ENCODE results near the gene SPANXB1.
"Not testable (repeated sequence)": the region's sequence is repeated elsewhere in the genome, so short reads cannot be mapped to it uniquely, and the experiment has no call there.

Gene SPANXB1, protein sequence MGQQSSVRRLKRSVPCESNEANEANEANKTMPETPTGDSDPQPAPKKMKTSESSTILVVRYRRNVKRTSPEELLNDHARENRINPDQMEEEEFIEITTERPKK

DNA sequence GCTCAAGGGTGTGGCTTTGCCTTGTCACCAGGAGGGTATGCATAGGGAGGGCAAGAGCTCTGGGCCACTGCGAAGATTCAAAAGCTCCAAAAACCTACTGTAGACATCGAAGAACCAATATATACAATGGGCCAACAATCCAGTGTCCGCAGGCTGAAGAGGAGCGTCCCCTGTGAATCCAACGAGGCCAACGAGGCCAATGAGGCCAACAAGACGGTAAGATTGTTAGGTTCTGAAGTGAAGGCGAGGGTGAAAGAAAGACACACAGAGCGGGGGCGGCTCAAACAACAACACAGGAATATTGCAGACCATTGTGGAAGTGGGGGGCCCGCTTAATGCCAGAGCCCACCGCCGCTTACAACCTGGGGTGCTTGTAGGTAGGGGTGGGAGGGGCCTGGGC is at the start of gene SPANXB1:
Gene SPANXB1, plus strand, starts transcription at position 27 of the 400 bp plus-strand sequence. Its CDS starts 100 bp downstream, at position 127.
- not testable (repeated sequence) for DNase-seq (ENCODE audit: low spot score)

GRCh38 chrX:140967036-140967435 is 35.4 kb upstream of the SPANXB1 start:
- DNase-seq (ENCODE audit: low spot score), result no peak

- no peak for DNase-seq (ENCODE audit: low spot score)
These were observed 31.1 kb upstream of the SPANXB1 start for GRCh38 chrX:140971099-140971795.

DNA sequence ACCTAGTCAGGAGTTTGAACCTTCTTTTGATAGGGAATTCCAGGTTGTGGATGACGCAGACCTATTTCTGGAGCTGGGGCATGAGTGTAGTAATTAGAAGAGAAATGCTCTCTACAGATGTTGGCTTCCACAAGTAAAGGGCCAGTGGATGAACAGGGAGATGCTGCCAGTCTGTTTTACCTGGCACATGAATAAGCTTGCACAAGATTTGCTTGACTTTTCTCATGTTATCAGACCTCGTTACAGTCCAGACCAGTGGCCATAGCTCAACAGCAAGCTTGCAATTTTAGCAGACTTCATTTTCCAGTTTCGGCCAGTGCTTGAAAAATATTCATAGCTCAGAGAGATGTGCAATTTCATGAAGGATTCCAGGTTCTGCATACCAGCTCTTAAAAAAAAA is 26.9 kb upstream of the SPANXB1 start:
- no peak for DNase-seq (ENCODE audit: low spot score)

GRCh38 chrX:140980271-140980670 is 22.1 kb upstream of the SPANXB1 start:
- no peak for DNase-seq (ENCODE audit: low spot score)

DNA sequence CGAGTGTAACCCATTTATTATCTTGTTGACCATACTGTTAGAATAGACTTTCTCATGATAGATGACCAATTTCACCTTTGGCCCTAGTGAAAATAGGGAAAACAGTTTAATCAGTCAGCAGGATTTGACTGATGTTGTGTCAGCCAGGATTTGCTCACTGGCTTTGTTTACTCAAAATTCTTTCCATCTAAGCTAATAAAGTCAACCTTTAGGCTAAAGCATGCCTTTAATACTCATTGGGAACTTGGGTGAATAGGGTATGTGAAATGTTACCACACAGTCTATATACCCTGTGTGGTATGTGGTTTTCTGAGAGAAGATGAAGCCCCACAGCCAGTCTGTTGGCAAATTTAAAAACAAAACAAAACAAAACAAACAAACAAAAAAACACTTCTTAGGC is 18.7 kb upstream of the SPANXB1 start:
- DNase-seq (ENCODE audit: low spot score), result no peak

DNA sequence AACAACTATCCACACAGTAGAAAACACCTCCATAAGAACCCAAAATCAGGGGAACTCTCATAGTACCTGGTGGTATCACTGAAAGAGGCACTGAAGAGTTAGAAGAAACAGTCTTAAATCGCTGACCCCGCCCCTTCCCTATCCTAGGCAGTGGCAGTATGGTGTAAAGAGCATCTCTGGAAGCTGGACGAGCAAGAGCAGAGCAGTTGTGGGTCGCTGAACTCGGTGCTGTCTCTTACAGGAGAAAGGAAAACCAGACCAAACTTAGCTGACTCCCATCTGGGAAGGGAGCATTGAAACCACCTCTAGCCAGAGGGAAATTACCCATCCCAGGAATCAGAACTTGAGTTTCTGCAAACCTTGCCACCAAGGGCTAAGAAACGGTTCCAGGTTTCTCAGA is 2.8 kb downstream of the SPANXB1 start:
- not testable (repeated sequence) for DNase-seq (ENCODE audit: low spot score)

- DNase-seq (ENCODE audit: low spot score), result not testable (repeated sequence)
These were observed 41.9 kb downstream of the SPANXB1 start for GRCh38 chrX:141044246-141044645.

GRCh38 chrX:141049878-141050277 is 47.5 kb downstream of the SPANXB1 start:
- DNase-seq (ENCODE audit: low spot score), result not testable (repeated sequence)

DNA sequence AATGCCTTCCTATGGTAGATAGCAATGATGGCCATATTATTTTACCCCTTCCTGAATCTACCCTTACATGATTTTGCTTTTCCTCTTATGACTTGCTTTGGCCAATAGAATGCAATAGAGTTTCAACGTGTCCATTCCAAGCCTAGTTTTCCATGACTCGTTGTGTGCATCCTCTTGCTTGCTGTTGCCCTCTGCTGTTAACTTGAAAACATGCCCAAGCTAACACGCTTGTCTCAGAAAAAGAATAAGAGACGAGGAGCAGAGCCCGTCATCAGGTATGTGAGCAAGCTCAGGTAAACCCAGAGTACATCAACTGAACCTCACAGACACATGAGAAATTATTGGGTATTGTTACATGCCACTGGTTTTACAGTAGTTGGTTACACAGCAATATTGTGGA is 49.7 kb downstream of the SPANXB1 start:
- not testable (repeated sequence) for DNase-seq (ENCODE audit: low spot score)

Measured in GM03348 (cell line).